NCI-H526 (cell line): Measurements from ENCODE around the gene AIG1.

ENCODE experiments used
- DNase-seq, 2 experiments: peaks; one replicate each; lab custom pipeline; 2025; lab: John Stamatoyannopoulos, UW

Gene AIG1

GRCh38 chr6:143096403-143096802 lies 35.7 kb downstream of the AIG1 start:
- DNase-seq, result no peak

- no peak for DNase-seq
Measured at GRCh38 chr6:143097224-143097795, 36.6 kb downstream of the AIG1 start.

- no peak for DNase-seq
Measured at GRCh38 chr6:143098054-143098671, 37.5 kb downstream of the AIG1 start.

- peak; percentile 90 to 95 for DNase-seq
Measured at GRCh38 chr6:143099647-143100046, 39.0 kb downstream of the AIG1 start.

GRCh38 chr6:143100429-143100828 lies 39.7 kb downstream of the AIG1 start:
- DNase-seq, result no peak

- no peak for DNase-seq
Measured at GRCh38 chr6:143103916-143104315, 43.2 kb downstream of the AIG1 start.

- DNase-seq, result no peak
Measured at GRCh38 chr6:143107440-143107839, 46.8 kb downstream of the AIG1 start.

- no peak for DNase-seq
Measured at GRCh38 chr6:143107911-143108761, 47.4 kb downstream of the AIG1 start.

GRCh38 chr6:143109196-143109595 lies 48.5 kb downstream of the AIG1 start:
- no peak for DNase-seq

- no peak for DNase-seq
Measured at GRCh38 chr6:143110572-143110971, 49.9 kb downstream of the AIG1 start.

GRCh38 chr6:143110996-143111395 lies 50.3 kb downstream of the AIG1 start:
- DNase-seq, result no peak

GRCh38 chr6:143111443-143111842 lies 50.8 kb downstream of the AIG1 start:
- DNase-seq, result no peak

- DNase-seq, result no peak
Measured at GRCh38 chr6:143112084-143112768, 51.5 kb downstream of the AIG1 start.

- no peak for DNase-seq
Measured at GRCh38 chr6:143112837-143113236, 52.1 kb downstream of the AIG1 start.

- DNase-seq, result no peak
Measured at GRCh38 chr6:143115728-143116127, 55.0 kb downstream of the AIG1 start.

- DNase-seq, result no peak
Measured at GRCh38 chr6:143117108-143117507, 56.4 kb downstream of the AIG1 start.

- no peak for DNase-seq
Measured at GRCh38 chr6:143119260-143119659, 58.6 kb downstream of the AIG1 start.

- DNase-seq, result no peak
Measured at GRCh38 chr6:143123081-143123480, 62.4 kb downstream of the AIG1 start.

GRCh38 chr6:143123941-143124340 lies 63.3 kb downstream of the AIG1 start:
- DNase-seq, result no peak

- DNase-seq, result no peak
Measured at GRCh38 chr6:143125455-143125854, 64.8 kb downstream of the AIG1 start.

GRCh38 chr6:143125864-143126573 lies 65.3 kb downstream of the AIG1 start:
- no peak for DNase-seq

- no peak for DNase-seq
Measured at GRCh38 chr6:143126574-143126941, 65.9 kb downstream of the AIG1 start.
